Gastroesophageal sphincter (tissue), 4 donors: ENCODE data around the gene GNG12. TPM values are rescaled to one million over a fixed set of nuclear protein-coding genes. Genes with fewer than 3 reads are reported as not detected.

Source experiments
- ATAC-seq: fragments of 150-250 bp; one replicate; pipeline ENCODE4 v1.9.1; 2016; ENCODE audit warnings: mild to moderate bottlenecking, moderate library complexity
- H3K27ac ChIP-seq, 4 donors: fragments of 200-600 bp; sonication (generic) in 3 of 4; 1 replicate in 3 of 4; 2 replicates in 1 of 4; pipeline ENCODE4 v1.5.1; 2016 to 2019
- H3K27me3 ChIP-seq: fragments of 200-600 bp; sonication (generic); one replicate; pipeline ENCODE4 v1.5.1; 2019
- H3K36me3 ChIP-seq, 2 donors: fragments of 200-600 bp; sonication (generic); one replicate each; pipeline ENCODE4 v1.5.1; 2019; ENCODE audit warnings: control low read depth in 1 of 2
- H3K4me1 ChIP-seq, 3 donors: fragments of 200-600 bp; sonication (generic); 1 replicate in 2 of 3; 2 replicates in 1 of 3; pipeline ENCODE4 v1.5.1; 2016 to 2019; ENCODE audit warnings: control low read depth in 2 of 3
- H3K4me3 ChIP-seq, 2 donors: fragments of 200-600 bp; sonication (generic); one replicate each; pipeline ENCODE4 v1.5.1; 2019; ENCODE audit warnings: mild to moderate bottlenecking in 1 of 2, moderate library complexity in 1 of 2
- H3K9me3 ChIP-seq, 3 donors: fragments of 200-600 bp; sonication (generic); one replicate each; pipeline ENCODE4 v1.5.1; 2017 to 2019; ENCODE audit warnings: control low read depth in 2 of 3
- CTCF ChIP-seq, 4 experiments: fragments of 200-600 bp in 2 of 4; fragments of 450-650 bp in 2 of 4; sonication (generic) in 1 of 4; IDR thresholded peaks; one replicate each; pipeline ENCODE4 v1.5.1; 2017 to 2019; ENCODE audit warnings: antibody characterized with exemption in 4 of 4, mild to moderate bottlenecking in 2 of 4, moderate library complexity in 2 of 4
- EP300 ChIP-seq: sonication (generic); formaldehyde crosslinking; IDR thresholded peaks from one replicate; pipeline ENCODE4 v1.6.1; 2017; ENCODE audit warnings: antibody characterized with exemption, mild to moderate bottlenecking
- POLR2A ChIP-seq, 2 donors: fragments of 450-650 bp; IDR thresholded peaks; one replicate each; pipeline ENCODE4 v1.6.1; 2017; ENCODE audit warnings: antibody characterized with exemption in 2 of 2, mild to moderate bottlenecking in 2 of 2, moderate library complexity in 1 of 2
- POLR2AphosphoS5 ChIP-seq: sonication (generic); formaldehyde crosslinking; IDR thresholded peaks from one replicate; pipeline ENCODE4 v1.6.1; 2017; ENCODE audit warnings: antibody characterized with exemption
- WGBS, 2 donors: methylation state at CpG; one replicate each; pipeline ENCODE4 v1.1.5; 2018; ENCODE audit warnings: low coverage in 1 of 2; 5-methylcytosine and 5-hydroxymethylcytosine counted together
- total RNA-seq, 4 donors: library from RNA; depleted of rRNA; stranded (reverse); fragments of >200 nt; gene quantifications; one replicate each; pipeline ENCODE4 v1.1.0, GENCODE V29; 2016

GNG12 gene
- total RNA-seq, 4 donors from 2014 or later = 135 to 175 (median 149) TPM

- WGBS, 2 donors = 77 to 87% methylated on average over 4 of the region's 4 CpGs
- no peaks in the 10 kb centered on the region for H3K36me3 ChIP-seq
- TF ChIP-seq POLR2A (IDR thresholded peaks at IDR 0.05) (no peak), CTCF (IDR thresholded peaks at IDR 0.05) (no peak), POLR2AphosphoS5 (no peak), EP300 (no peak)
- H3K9me3 ChIP-seq = no peaks in the 10 kb centered on the region
- peak overlapping the region in 2 of 4 donors; percentile 5 to 8 for H3K27ac ChIP-seq
- H3K4me3 ChIP-seq = no peak overlapping the region
- ATAC-seq = no peak
- H3K4me1 ChIP-seq = peaks cover 10 to 100% (median 18%) of the 10 kb centered on the region in 3 donors
- H3K27me3 ChIP-seq = no peaks in the 10 kb centered on the region
Measured at GRCh38 chr1:67754526-67754920, 78.7 kb downstream of the GNG12 start.

GRCh38 chr1:67753776-67754525 lies 79.3 kb downstream of the GNG12 start:
- Histone ChIP-seq H3K27me3 (no peaks in the 10 kb centered on the region), H3K4me3 (no peak overlapping the region), H3K9me3 (no peaks in the 10 kb centered on the region), H3K36me3 (no peaks in the 10 kb centered on the region), H3K27ac (peak overlapping the region in 3 of 4 donors; percentile 5 to 31 (median 8)), H3K4me1 (peaks cover 13 to 100% (median 23%) of the 10 kb centered on the region in 3 donors)
- no peak for ATAC-seq
- 83 to 87% methylated on average over 13 to 16 of the region's 17 CpGs for WGBS, 2 donors
- TF ChIP-seq CTCF (IDR thresholded peaks at IDR 0.05) = no peak
- TF ChIP-seq EP300 = no peak
- TF ChIP-seq POLR2AphosphoS5 = no peak
- TF ChIP-seq POLR2A (IDR thresholded peaks at IDR 0.05) = no peak

- TF ChIP-seq EP300 (no peak), POLR2A (IDR thresholded peaks at IDR 0.05) (no peak), CTCF (IDR thresholded peaks at IDR 0.05) (no peak), POLR2AphosphoS5 (no peak)
- Histone ChIP-seq H3K27ac (peak overlapping the region in 3 of 4 donors; percentile 89), H3K4me3 (no peak overlapping the region), H3K4me1 (peaks cover 28 to 100% (median 39%) of the 10 kb centered on the region in 3 donors), H3K27me3 (no peaks in the 10 kb centered on the region), H3K36me3 (no peaks in the 10 kb centered on the region), H3K9me3 (no peaks in the 10 kb centered on the region)
- WGBS, 2 donors = 45 to 74% methylated on average over 2 of the region's 2 CpGs
- ATAC-seq = no peak
Measured at GRCh38 chr1:67752306-67752705, 81.0 kb downstream of the GNG12 start.

- Histone ChIP-seq H3K4me1 (peaks cover 26 to 100% (median 37%) of the 10 kb centered on the region in 3 donors), H3K4me3 (peak overlapping the region; percentile 19 to 23)
- 44 to 67% methylated on average over 1 of the region's 1 CpG for WGBS, 2 donors
Measured at GRCh38 chr1:67750691-67751054, 82.6 kb downstream of the GNG12 start.

More at GRCh38 chr1:67750691-67751054, 82.6 kb downstream of the GNG12 start:
- H3K36me3 ChIP-seq = no peaks in the 10 kb centered on the region
- peak overlapping the region; percentile 73 to 89 (median 89) for H3K27ac ChIP-seq
- no peak for ATAC-seq
- TF ChIP-seq POLR2A (IDR thresholded peaks at IDR 0.05) (no peak), EP300 (no peak), CTCF (IDR thresholded peaks at IDR 0.05) (no peak), POLR2AphosphoS5 (no peak)
- no peaks in the 10 kb centered on the region for H3K27me3 ChIP-seq
- no peaks in the 10 kb centered on the region for H3K9me3 ChIP-seq
